ENCODE data around the gene ACSS3.

ACSS3 gene

GRCh38 chr12:81249976-81250375 is 172.1 kb downstream of the ACSS3 start:
- H4K20me1 ChIP-seq (ENCODE audit: low read depth, low read length): no peaks in the 10 kb centered on the region
- H3K4me2 ChIP-seq (ENCODE audit: low read depth, low read length, poor library complexity, severe bottlenecking): no peak overlapping the region
- H3K9me3 ChIP-seq (ENCODE audit: insufficient read depth, low read length): no peaks in the 10 kb centered on the region
- TF ChIP-seq CTCF (IDR thresholded peaks at IDR 0.05; ENCODE audit: insufficient read depth, low read length, poor library complexity, severe bottlenecking): no peak
- no peak for TF ChIP-seq EZH2phosphoT487 (conservative IDR thresholded peaks at IDR 0.05; ENCODE audit: low read length)
- no peak overlapping the region for H3K9ac ChIP-seq (ENCODE audit: low read length)
- no peaks in the 10 kb centered on the region for H3K79me2 ChIP-seq (ENCODE audit: insufficient read depth, low read length)
- no peak overlapping the region for H3K4me3 ChIP-seq (ENCODE audit: insufficient read depth, low read length, poor library complexity, severe bottlenecking)
- H3K27ac ChIP-seq (ENCODE audit: low read depth, low read length): no peak overlapping the region
- no peak overlapping the region for H2AFZ ChIP-seq (ENCODE audit: low read depth, low read length, severe bottlenecking)
- H3K9me2 ChIP-seq (replicated peaks; ENCODE audit: insufficient read depth, low read length): no peaks in the 10 kb centered on the region
- H3F3A ChIP-seq (ENCODE audit: insufficient read depth): no peaks in the 10 kb centered on the region
- H3K36me3 ChIP-seq (ENCODE audit: low read length): no peaks in the 10 kb centered on the region
- no peaks in the 10 kb centered on the region; the same call in 1 of the 2 replicates for H3K27me3 ChIP-seq (ENCODE audit: low read length)

- no peak overlapping the region for H3K4me3 ChIP-seq (ENCODE audit: insufficient read depth, low read length, poor library complexity, severe bottlenecking)
- no peaks in the 10 kb centered on the region for H3K9me2 ChIP-seq (replicated peaks; ENCODE audit: insufficient read depth, low read length)
- H3K36me3 ChIP-seq (ENCODE audit: low read length): no peaks in the 10 kb centered on the region
- no peaks in the 10 kb centered on the region; the same call in 1 of the 2 replicates for H3K27me3 ChIP-seq (ENCODE audit: low read length)
- H3K9ac ChIP-seq (ENCODE audit: low read length): no peak overlapping the region
- H3F3A ChIP-seq (ENCODE audit: insufficient read depth): no peaks in the 10 kb centered on the region
- H3K4me2 ChIP-seq (ENCODE audit: low read depth, low read length, poor library complexity, severe bottlenecking): no peak overlapping the region
- no peaks in the 10 kb centered on the region for H3K79me2 ChIP-seq (ENCODE audit: insufficient read depth, low read length)
- no peak for TF ChIP-seq EZH2phosphoT487 (conservative IDR thresholded peaks at IDR 0.05; ENCODE audit: low read length)
- TF ChIP-seq CTCF (IDR thresholded peaks at IDR 0.05; ENCODE audit: insufficient read depth, low read length, poor library complexity, severe bottlenecking): no peak
- H3K27ac ChIP-seq (ENCODE audit: low read depth, low read length): no peak overlapping the region
- H2AFZ ChIP-seq (ENCODE audit: low read depth, low read length, severe bottlenecking): no peak overlapping the region
- no peaks in the 10 kb centered on the region for H4K20me1 ChIP-seq (ENCODE audit: low read depth, low read length)
- no peaks in the 10 kb centered on the region for H3K9me3 ChIP-seq (ENCODE audit: insufficient read depth, low read length)
Observed at GRCh38 chr12:81252228-81252627, 174.3 kb downstream of the ACSS3 start.

GRCh38 chr12:81253360-81253759 is 175.5 kb downstream of the ACSS3 start:
- H3K9me2 ChIP-seq (replicated peaks; ENCODE audit: insufficient read depth, low read length): no peaks in the 10 kb centered on the region
- H3K36me3 ChIP-seq (ENCODE audit: low read length): no peaks in the 10 kb centered on the region
- H4K20me1 ChIP-seq (ENCODE audit: low read depth, low read length): no peaks in the 10 kb centered on the region
- H2AFZ ChIP-seq (ENCODE audit: low read depth, low read length, severe bottlenecking): no peak overlapping the region
- TF ChIP-seq EZH2phosphoT487 (conservative IDR thresholded peaks at IDR 0.05; ENCODE audit: low read length) (no peak), CTCF (IDR thresholded peaks at IDR 0.05; ENCODE audit: insufficient read depth, low read length, poor library complexity, severe bottlenecking) (no peak)
- H3K4me2 ChIP-seq (ENCODE audit: low read depth, low read length, poor library complexity, severe bottlenecking): no peak overlapping the region
- H3K9me3 ChIP-seq (ENCODE audit: insufficient read depth, low read length): no peaks in the 10 kb centered on the region
- H3K27me3 ChIP-seq (ENCODE audit: low read length): no peaks in the 10 kb centered on the region; the same call in 1 of the 2 replicates
- no peak overlapping the region for H3K4me3 ChIP-seq (ENCODE audit: insufficient read depth, low read length, poor library complexity, severe bottlenecking)
- H3K79me2 ChIP-seq (ENCODE audit: insufficient read depth, low read length): no peaks in the 10 kb centered on the region
- no peaks in the 10 kb centered on the region for H3F3A ChIP-seq (ENCODE audit: insufficient read depth)
- H3K9ac ChIP-seq (ENCODE audit: low read length): no peak overlapping the region
- H3K27ac ChIP-seq (ENCODE audit: low read depth, low read length): no peak overlapping the region

Measured in SU-DHL-6 (cell line).